Measurements from ENCODE around the gene MRPL43.

The MRPL43 gene

GRCh38 chr10:101011517-101012423, 24.5 kb upstream of the MRPL43 start:
- TF ChIP-seq TAF1 (IDR thresholded peaks at IDR 0.05; ENCODE audit: borderline replicate concordance, insufficient read depth, low read length) (no peak), FOXP2 (optimal IDR thresholded peaks at IDR 0.05; ENCODE audit: borderline replicate concordance, extremely low read depth, extremely low read length, insufficient read depth) (no peak), SIN3A (IDR thresholded peaks at IDR 0.05; ENCODE audit: borderline replicate concordance, insufficient read depth, low read length) (no peak), POLR2AphosphoS5 (IDR thresholded peaks at IDR 0.05; ENCODE audit: low read depth, low read length) (no peak), REST (IDR thresholded peaks at IDR 0.05; ENCODE audit: insufficient read depth in 1 of 2, low read depth in 2 of 2, low read length in 2 of 2) (no peak)

- TF ChIP-seq FOXP2 (optimal IDR thresholded peaks at IDR 0.05; ENCODE audit: borderline replicate concordance, extremely low read depth, extremely low read length, insufficient read depth), result no peak
- TF ChIP-seq SIN3A (IDR thresholded peaks at IDR 0.05; ENCODE audit: borderline replicate concordance, insufficient read depth, low read length), result no peak
- no peak for TF ChIP-seq REST (IDR thresholded peaks at IDR 0.05; ENCODE audit: insufficient read depth in 1 of 2, low read depth in 2 of 2, low read length in 2 of 2)
- no peak for TF ChIP-seq TAF1 (IDR thresholded peaks at IDR 0.05; ENCODE audit: borderline replicate concordance, insufficient read depth, low read length)
- no peak for TF ChIP-seq POLR2AphosphoS5 (IDR thresholded peaks at IDR 0.05; ENCODE audit: low read depth, low read length)
Measured at GRCh38 chr10:101010329-101010728, 23.0 kb upstream of the MRPL43 start.

- no peak for TF ChIP-seq SIN3A (IDR thresholded peaks at IDR 0.05; ENCODE audit: borderline replicate concordance, insufficient read depth, low read length)
- no peak for TF ChIP-seq TAF1 (IDR thresholded peaks at IDR 0.05; ENCODE audit: borderline replicate concordance, insufficient read depth, low read length)
- no peak for TF ChIP-seq POLR2AphosphoS5 (IDR thresholded peaks at IDR 0.05; ENCODE audit: low read depth, low read length)
- no peak for TF ChIP-seq REST (IDR thresholded peaks at IDR 0.05; ENCODE audit: insufficient read depth in 1 of 2, low read depth in 2 of 2, low read length in 2 of 2)
- TF ChIP-seq FOXP2 (optimal IDR thresholded peaks at IDR 0.05; ENCODE audit: borderline replicate concordance, extremely low read depth, extremely low read length, insufficient read depth), result no peak
Measured at GRCh38 chr10:101008823-101009423, 21.6 kb upstream of the MRPL43 start.

- TF ChIP-seq POLR2AphosphoS5 (IDR thresholded peaks at IDR 0.05; ENCODE audit: low read depth, low read length), result no peak
- TF ChIP-seq REST (IDR thresholded peaks at IDR 0.05; ENCODE audit: insufficient read depth in 1 of 2, low read depth in 2 of 2, low read length in 2 of 2), result no peak
- no peak for TF ChIP-seq TAF1 (IDR thresholded peaks at IDR 0.05; ENCODE audit: borderline replicate concordance, insufficient read depth, low read length)
- TF ChIP-seq SIN3A (IDR thresholded peaks at IDR 0.05; ENCODE audit: borderline replicate concordance, insufficient read depth, low read length), result no peak
- no peak for TF ChIP-seq FOXP2 (optimal IDR thresholded peaks at IDR 0.05; ENCODE audit: borderline replicate concordance, extremely low read depth, extremely low read length, insufficient read depth)
Measured at GRCh38 chr10:101007915-101008822, 20.9 kb upstream of the MRPL43 start.
